ENCODE measurements around the gene FOXN3. TPM values are rescaled to one million over a fixed set of nuclear protein-coding genes. Genes with fewer than 3 reads are reported as not detected.
A peak's percentile ranks its signal among the peaks of the same experiment; 100 is the strongest.

Gene FOXN3
- total and polyA plus RNA-seq, 2 experiments from 2014 or later, result 98.9 to 167 TPM

DNA sequence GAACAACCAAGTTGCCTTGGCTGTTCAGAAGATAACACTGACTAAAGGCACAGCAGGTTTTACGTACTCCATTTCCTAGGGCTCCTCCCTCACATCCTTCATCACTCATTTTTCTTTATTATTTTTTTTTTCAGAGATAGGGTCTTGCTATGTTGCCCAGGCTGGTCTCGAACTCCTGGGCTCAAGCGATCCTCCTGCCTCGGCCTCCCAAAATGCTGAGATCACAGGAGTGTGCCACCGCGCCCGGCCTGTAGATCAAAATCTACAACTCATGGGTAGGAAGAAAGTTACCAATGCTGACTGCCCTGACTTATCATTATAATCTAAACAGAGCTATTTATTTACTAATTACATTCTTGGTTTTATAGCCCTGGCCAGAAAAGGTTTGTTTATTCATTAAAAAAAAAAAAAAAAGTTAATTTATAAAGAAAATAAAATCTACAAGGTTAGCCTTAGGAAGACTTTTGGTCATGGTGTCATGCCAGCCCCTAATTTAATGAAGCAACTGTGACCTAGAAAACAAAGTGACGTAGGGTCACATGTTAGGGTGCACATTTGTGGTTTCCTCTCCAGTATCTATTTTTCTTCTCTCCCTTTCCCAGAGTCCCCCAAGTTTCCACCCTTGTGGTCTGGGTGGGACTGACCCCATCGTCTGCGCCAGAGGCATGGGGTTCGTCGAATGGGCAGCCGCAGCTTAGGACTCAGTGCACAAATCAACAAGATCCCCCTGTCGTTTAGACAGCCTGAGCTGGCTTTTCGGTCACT is 19.0 kb upstream of the FOXN3 start:
- Histone ChIP-seq H3K27ac (ENCODE audit: low read depth) (peak overlapping the region; percentile 21), H2AFZ (no peak overlapping the region), H3K27me3 (ENCODE audit: insufficient read depth) (no peaks in the 10 kb centered on the region), H3F3A (replicated peaks; ENCODE audit: low read depth) (peaks cover 8% of the 10 kb centered on the region; the same call in 1 of the 2 replicates), H4K20me1 (replicated peaks; ENCODE audit: insufficient read depth) (no peaks in the 10 kb centered on the region), H3K36me3 (ENCODE audit: insufficient read depth) (no peaks in the 10 kb centered on the region), H3K9me2 (ENCODE audit: insufficient read depth) (no peaks in the 10 kb centered on the region), H3K4me1 (ENCODE audit: insufficient read depth) (peaks cover 41% of the 10 kb centered on the region), H3K4me2 (no peak overlapping the region), H3K4me3 (no peak overlapping the region), H3K79me2 (replicated peaks; ENCODE audit: insufficient read depth) (peaks cover 84% of the 10 kb centered on the region)
- no peaks in the 10 kb centered on the region for H3K9me3 Mint-ChIP-seq
- peak overlapping the region; percentile 63; the same call in 1 of the 2 replicates for H3K27ac Mint-ChIP-seq
- peaks cover 30% of the 10 kb centered on the region for H3K27me3 Mint-ChIP-seq (ENCODE audit: insufficient read depth, low read depth, poor library complexity)
- TF ChIP-seq EZH2 (IDR thresholded peaks at IDR 0.05; ENCODE audit: low read depth, unreplicated experiment), result no peak
- TF ChIP-seq, protein P1, sequence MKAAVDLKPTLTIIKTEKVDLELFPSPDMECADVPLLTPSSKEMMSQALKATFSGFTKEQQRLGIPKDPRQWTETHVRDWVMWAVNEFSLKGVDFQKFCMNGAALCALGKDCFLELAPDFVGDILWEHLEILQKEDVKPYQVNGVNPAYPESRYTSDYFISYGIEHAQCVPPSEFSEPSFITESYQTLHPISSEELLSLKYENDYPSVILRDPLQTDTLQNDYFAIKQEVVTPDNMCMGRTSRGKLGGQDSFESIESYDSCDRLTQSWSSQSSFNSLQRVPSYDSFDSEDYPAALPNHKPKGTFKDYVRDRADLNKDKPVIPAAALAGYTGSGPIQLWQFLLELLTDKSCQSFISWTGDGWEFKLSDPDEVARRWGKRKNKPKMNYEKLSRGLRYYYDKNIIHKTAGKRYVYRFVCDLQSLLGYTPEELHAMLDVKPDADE (IDR thresholded peaks at IDR 0.05), result no peak
- TF ChIP-seq JUNB (IDR thresholded peaks at IDR 0.05; ENCODE audit: unreplicated experiment), result no peak
- H3K36me3 Mint-ChIP-seq (ENCODE audit: low read depth), result peaks cover 29% of the 10 kb centered on the region
- no peak for DNase-seq (ENCODE audit: low spot score)
- H3K4me1 Mint-ChIP-seq, result peaks cover 52% of the 10 kb centered on the region
- no peak for ATAC-seq
- H3K4me3 Mint-ChIP-seq, result no peak overlapping the region

DNA sequence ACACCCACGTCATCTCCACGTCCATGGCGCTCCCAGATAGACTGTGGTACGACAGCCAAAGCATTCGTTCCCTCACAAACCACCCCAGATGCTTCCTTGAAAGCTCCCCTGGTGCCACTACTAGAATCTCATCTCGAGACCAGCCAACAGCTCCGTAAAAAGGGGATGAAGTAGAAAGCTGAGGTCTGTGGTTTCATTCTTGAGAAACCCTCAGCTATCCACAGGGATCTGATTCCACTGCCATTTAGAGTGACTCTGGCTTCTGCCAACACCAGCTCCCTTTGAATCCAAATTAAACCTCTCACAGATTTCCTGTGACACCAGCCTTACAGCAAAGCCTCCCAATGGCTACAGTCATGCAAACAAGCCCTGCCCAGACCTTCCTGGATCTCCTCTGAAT is 18.5 kb upstream of the FOXN3 start:
- Histone ChIP-seq H3K4me1 (ENCODE audit: insufficient read depth) (peaks cover 43% of the 10 kb centered on the region), H3K9me2 (ENCODE audit: insufficient read depth) (no peaks in the 10 kb centered on the region), H3K27ac (ENCODE audit: low read depth) (peak overlapping the region; percentile 21; the same call in 1 of the 2 replicates), H2AFZ (no peak overlapping the region), H3F3A (replicated peaks; ENCODE audit: low read depth) (peaks cover 5% of the 10 kb centered on the region; the same call in 1 of the 2 replicates), H3K4me2 (no peak overlapping the region), H3K79me2 (replicated peaks; ENCODE audit: insufficient read depth) (peaks cover 90% of the 10 kb centered on the region), H3K36me3 (ENCODE audit: insufficient read depth) (no peaks in the 10 kb centered on the region), H3K27me3 (ENCODE audit: insufficient read depth) (no peaks in the 10 kb centered on the region), H3K4me3 (no peak overlapping the region), H4K20me1 (replicated peaks; ENCODE audit: insufficient read depth) (no peaks in the 10 kb centered on the region)
- TF ChIP-seq NANOG (IDR thresholded peaks at IDR 0.05; ENCODE audit: borderline replicate concordance) (no peak), ZNF114 (CRISPR knock-in tag; IDR thresholded peaks at IDR 0.05) (no peak), EZH2 (IDR thresholded peaks at IDR 0.05; ENCODE audit: low read depth, unreplicated experiment) (no peak)
- TF ChIP-seq, protein P2, sequence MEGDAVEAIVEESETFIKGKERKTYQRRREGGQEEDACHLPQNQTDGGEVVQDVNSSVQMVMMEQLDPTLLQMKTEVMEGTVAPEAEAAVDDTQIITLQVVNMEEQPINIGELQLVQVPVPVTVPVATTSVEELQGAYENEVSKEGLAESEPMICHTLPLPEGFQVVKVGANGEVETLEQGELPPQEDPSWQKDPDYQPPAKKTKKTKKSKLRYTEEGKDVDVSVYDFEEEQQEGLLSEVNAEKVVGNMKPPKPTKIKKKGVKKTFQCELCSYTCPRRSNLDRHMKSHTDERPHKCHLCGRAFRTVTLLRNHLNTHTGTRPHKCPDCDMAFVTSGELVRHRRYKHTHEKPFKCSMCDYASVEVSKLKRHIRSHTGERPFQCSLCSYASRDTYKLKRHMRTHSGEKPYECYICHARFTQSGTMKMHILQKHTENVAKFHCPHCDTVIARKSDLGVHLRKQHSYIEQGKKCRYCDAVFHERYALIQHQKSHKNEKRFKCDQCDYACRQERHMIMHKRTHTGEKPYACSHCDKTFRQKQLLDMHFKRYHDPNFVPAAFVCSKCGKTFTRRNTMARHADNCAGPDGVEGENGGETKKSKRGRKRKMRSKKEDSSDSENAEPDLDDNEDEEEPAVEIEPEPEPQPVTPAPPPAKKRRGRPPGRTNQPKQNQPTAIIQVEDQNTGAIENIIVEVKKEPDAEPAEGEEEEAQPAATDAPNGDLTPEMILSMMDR (conservative IDR thresholded peaks at IDR 0.05; ENCODE audit: low read depth in 2 of 2), result no peak
- TF ChIP-seq, protein P1 (IDR thresholded peaks at IDR 0.05), result no peak
- Mint-ChIP-seq H3K27me3 (ENCODE audit: insufficient read depth, low read depth, poor library complexity) (peaks cover 28% of the 10 kb centered on the region), H3K4me3 (no peak overlapping the region), H3K36me3 (ENCODE audit: low read depth) (peaks cover 29% of the 10 kb centered on the region), H3K4me1 (peaks cover 50% of the 10 kb centered on the region), H3K27ac (peak overlapping the region; percentile 63), H3K9me3 (no peaks in the 10 kb centered on the region)
- DNase-seq (ENCODE audit: low spot score) (no peak), ATAC-seq (no peak)

Data from GM23338 (cell line).